Motor neuron (in vitro differentiated cells): ENCODE results near the gene PAOX. TPM values are rescaled to one million over a fixed set of nuclear protein-coding genes. Genes with fewer than 3 reads are reported as not detected.
A peak's percentile ranks its signal among the peaks of the same experiment; 100 is the strongest.

Experiments used
- ATAC-seq, 8 experiments: fragments of 200-7000 bp; cut with Tn5 transposase; replicated peaks in 6 of 8; 2 replicates each; pipeline ENCODE4 v1.8.0; 2021; ENCODE audit warnings: mild to moderate bottlenecking in 8 of 8, moderate library complexity in 8 of 8
- H3K27ac ChIP-seq, 2 donors: fragments of 250-450 bp; sonication (Bioruptor Pico); 2 replicates each; pipeline ENCODE4 v1.9.0; 2021; ENCODE audit warnings: antibody characterized with exemption in 2 of 2, mild to moderate bottlenecking in 2 of 2, moderate library complexity in 1 of 2
- H3K4me1 ChIP-seq, 2 donors: fragments of 250-450 bp; sonication (Bioruptor Pico); replicated peaks in 1 of 2; 2 replicates each; pipeline ENCODE4 v1.6.1; 2021; ENCODE audit warnings: antibody characterized with exemption in 2 of 2, mild to moderate bottlenecking in 2 of 2, moderate library complexity in 1 of 2
- H3K4me3 ChIP-seq, 5 donors: fragments of 250-450 bp; sonication (Bioruptor Pico); 2 replicates each; pipeline ENCODE4 v1.9.0; 2021; ENCODE audit warnings: antibody characterized with exemption in 5 of 5, mild to moderate bottlenecking in 5 of 5, moderate library complexity in 4 of 5
- WGBS, 10 experiments: fragments of 450-650 bp; shearing (Covaris generic); methylation state at CpG; one replicate each; pipeline ENCODE4 v1.0.0; 2022; 5-methylcytosine and 5-hydroxymethylcytosine counted together
- in situ Hi-C, 9 experiments: fragments of 400-800 bp; cut with MboI; loops; one replicate each; pipeline ENCODE4 v1.15.0; 2021; ENCODE audit warnings: low sequenced_read_pairs in 9 of 9, low pct_unique_long_range_greater_than_20kb in 2 of 9; ENCODE audit not compliant: unreplicated experiment in 9 of 9
- total RNA-seq, 8 experiments: library from RNA; unstranded; fragments of 300-600 nt; gene quantifications; 2 replicates each; pipeline versions ENCODE4 v1.2.3 to v1.2.4, GENCODE V29; 2022

The PAOX gene
- total RNA-seq, 8 experiments from 2014 or later, result 1.1 to 5.1 (median 2.2) TPM

- in situ Hi-C loops, result no loop called here
- WGBS, 10 experiments, result 17 to 100% (median 100%) methylated on average over 1 to 7 of the region's 16 CpGs; no CpG with 5 or more reads in 3 of the 10 experiments
- Histone ChIP-seq H3K27ac (no peak overlapping the region), H3K4me3 (no peak overlapping the region), H3K4me1 (peaks cover 0 to 5% of the 10 kb centered on the region in 2 donors)
- no peak for ATAC-seq
Measured at GRCh38 chr10:133353202-133353959, 25.7 kb upstream of the PAOX start.

GRCh38 chr10:133353988-133354605 lies 25.0 kb upstream of the PAOX start:
- no peak overlapping the region for H3K27ac ChIP-seq
- peaks cover 0 to 5% of the 10 kb centered on the region in 2 donors for H3K4me1 ChIP-seq
- no peak overlapping the region for H3K4me3 ChIP-seq
- in situ Hi-C loops, result no loop called here
- ATAC-seq, result no peak
- 67 to 95% (median 85%) methylated on average over 3 to 9 of the region's 16 CpGs; no CpG with 5 or more reads in 5 of the 10 experiments for WGBS, 10 experiments

DNA sequence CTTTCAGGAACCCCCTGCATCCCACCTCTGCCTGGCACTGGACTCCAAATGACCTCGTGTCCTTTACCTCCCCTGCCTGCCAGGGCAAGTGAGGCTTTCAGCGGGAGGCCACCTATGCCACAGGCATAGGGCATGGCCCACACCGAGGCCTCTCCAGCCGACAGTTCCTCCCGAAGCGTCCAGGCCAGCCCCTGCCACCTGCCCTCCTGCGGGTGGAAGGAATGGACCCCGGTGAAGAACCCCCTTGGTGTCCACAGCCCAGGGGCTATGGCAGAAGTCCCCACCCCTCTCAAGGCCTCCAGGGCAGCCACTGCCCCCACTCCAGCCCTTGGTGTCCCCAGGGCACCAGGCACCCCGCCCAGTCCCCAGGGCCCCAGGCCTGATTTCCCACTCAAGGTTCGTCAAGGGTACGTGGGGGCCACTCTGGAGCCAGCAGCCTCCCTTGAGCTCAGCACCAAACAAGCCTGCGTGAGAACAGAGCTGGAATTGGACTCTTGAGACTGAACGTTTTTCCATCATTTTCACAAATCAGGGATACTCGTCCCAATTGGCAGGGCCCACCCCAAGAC lies 24.3 kb upstream of the PAOX start:
- Histone ChIP-seq H3K4me1 (peaks cover 0 to 5% of the 10 kb centered on the region in 2 donors), H3K4me3 (no peak overlapping the region), H3K27ac (no peak overlapping the region)
- in situ Hi-C loops, result no loop called here
- 92 to 100% methylated on average over 1 to 2 of the region's 14 CpGs; no CpG with 5 or more reads in 8 of the 10 experiments for WGBS, 10 experiments
- ATAC-seq, result no peak

- in situ Hi-C loops, result no loop called here
- 56 to 87% methylated on average over 2 to 3 of the region's 6 CpGs; no CpG with 5 or more reads in 8 of the 10 experiments for WGBS, 10 experiments
- H3K27ac ChIP-seq, result no peak overlapping the region
- ATAC-seq, result no peak
- H3K4me3 ChIP-seq, result no peak overlapping the region
- peaks cover 0 to 5% of the 10 kb centered on the region in 2 donors for H3K4me1 ChIP-seq
Measured at GRCh38 chr10:133355266-133355665, 23.8 kb upstream of the PAOX start.

DNA sequence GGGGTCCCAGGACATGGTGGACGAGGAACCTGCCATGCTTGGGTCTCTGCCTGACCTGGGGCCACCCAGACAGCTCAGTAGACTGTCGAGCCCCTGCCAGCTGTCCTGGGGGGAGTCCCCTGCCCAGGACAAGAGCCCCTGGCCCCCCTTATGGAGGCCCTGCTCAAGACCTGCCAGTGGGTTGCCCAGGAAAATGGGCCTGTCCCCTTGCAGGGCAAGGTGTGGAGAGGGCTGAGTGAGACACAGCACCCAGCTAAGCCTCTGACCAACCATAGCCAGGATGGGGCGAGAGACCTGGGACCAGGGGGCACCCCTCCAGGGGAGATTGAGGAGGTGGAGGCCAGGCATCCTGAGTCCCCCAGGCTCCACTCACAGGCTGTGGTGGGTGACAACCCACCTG lies 23.1 kb upstream of the PAOX start:
- no peak overlapping the region for H3K27ac ChIP-seq
- peaks cover 0 to 5% of the 10 kb centered on the region in 2 donors for H3K4me1 ChIP-seq
- H3K4me3 ChIP-seq, result no peak overlapping the region
- in situ Hi-C loops, result no loop called here
- no peak for ATAC-seq
- no CpG with 5 or more reads among the region's 3 CpGs for WGBS, 10 experiments

DNA sequence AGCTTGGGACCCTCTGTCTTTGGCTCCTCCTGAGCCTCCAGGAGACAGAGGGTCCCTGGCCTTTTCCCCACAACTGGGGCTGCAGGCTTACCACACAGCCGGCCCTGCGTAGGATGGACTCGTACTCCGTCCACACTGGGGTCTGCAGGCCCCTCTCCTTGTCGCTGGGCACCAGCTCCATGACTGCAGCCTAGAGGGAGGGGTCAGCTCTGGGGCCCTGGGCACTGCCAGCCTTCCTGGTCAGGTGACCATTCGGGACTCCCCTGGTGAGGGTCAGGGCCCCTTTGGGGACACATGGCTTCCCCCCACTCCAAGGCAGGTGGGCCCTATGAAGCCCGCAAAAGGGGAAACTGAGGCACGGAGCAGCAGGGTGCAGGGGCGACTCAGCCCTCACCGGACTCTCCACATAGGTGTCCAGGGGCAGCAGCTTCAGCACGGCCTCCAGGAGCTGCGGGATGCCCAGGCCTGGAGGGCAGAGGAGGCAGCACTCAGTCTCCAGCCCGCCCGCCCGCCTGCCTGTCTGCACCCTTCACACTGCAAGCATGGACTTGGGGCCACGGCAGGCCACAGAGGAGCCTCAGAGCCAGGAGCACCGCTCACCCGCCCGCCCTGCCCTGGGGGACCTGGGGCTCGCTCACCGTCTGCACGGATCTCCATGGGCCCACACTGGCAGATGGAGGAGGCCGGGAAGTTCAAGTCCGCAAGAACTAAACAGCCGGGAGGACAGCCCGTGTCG lies 22.3 kb upstream of the PAOX start:
- H3K27ac ChIP-seq, result no peak overlapping the region
- WGBS, 10 experiments, result 19 to 35% methylated on average over 2 to 3 of the region's 27 CpGs; no CpG with 5 or more reads in 8 of the 10 experiments
- peaks cover 0 to 5% of the 10 kb centered on the region in 2 donors for H3K4me1 ChIP-seq
- ATAC-seq, result peak in 7 of 8 experiments; percentile 2 to 35 (median 12)
- peak overlapping the region; percentile 47 to 86 (median 57) for H3K4me3 ChIP-seq
- in situ Hi-C loops, result no loop called here

DNA sequence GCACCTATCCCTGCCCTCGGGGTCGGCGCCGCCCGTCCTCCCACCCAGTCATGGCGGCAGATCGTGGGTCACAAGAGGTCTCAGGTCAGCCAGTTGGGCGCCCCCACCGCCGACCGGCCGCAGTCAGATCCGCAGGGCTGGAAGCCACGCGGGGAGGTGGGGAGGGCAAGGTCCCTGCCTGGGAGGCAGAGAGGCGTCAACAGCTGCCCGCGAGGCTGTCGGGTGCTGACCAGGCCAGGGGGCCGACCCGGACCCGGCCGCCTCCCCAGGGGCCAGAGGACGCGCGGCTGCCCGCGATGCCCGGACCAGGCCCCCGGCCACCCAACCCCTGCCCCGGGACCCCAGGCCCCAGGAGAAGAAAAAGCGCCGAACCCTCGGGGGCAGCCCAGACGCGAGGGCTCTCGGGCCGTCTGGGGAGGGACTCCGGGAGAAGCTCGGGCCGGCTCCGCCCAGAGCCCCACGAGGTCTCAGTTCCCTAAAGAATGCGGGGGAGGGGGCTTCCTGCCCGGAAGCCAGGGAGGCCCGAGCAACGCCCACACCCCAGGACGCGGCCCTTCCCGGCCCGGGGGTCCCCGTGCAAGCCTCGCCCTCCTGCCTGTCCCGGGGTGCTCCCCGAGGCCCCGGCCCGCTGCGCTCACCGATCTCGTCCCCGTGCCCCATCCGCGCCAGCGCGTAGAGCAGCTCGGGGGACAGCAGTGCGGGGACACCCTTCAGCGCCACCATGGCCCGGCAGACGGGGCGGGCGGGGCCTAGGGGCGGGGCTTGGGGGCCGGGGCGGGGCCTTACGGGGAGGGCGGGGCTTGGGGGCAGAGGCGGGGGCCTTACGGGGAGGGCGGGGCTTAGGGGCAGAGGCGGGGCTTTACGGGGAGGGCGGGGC lies 21.5 kb upstream of the PAOX start, which contains the start of gene FUOM:
Gene FUOM, minus strand, starts transcription at position 735 of the 877 bp plus-strand sequence. Its CDS starts 12 bp downstream, at position 723.
- 0% methylated on average over 5 of the region's 83 CpGs; no CpG with 5 or more reads in 9 of the 10 experiments for WGBS, 10 experiments
- in situ Hi-C loops, result no loop called here
- Histone ChIP-seq H3K27ac (peak within 1 kb of the TSS in 1 of 2 donors; percentile 78), H3K4me1 (peaks cover 0 to 5% of the 10 kb centered on the region in 2 donors), H3K4me3 (peak within 1 kb of the TSS; percentile 47 to 86 (median 57))
- peak; percentile 64 to 88 (median 84) for ATAC-seq

DNA sequence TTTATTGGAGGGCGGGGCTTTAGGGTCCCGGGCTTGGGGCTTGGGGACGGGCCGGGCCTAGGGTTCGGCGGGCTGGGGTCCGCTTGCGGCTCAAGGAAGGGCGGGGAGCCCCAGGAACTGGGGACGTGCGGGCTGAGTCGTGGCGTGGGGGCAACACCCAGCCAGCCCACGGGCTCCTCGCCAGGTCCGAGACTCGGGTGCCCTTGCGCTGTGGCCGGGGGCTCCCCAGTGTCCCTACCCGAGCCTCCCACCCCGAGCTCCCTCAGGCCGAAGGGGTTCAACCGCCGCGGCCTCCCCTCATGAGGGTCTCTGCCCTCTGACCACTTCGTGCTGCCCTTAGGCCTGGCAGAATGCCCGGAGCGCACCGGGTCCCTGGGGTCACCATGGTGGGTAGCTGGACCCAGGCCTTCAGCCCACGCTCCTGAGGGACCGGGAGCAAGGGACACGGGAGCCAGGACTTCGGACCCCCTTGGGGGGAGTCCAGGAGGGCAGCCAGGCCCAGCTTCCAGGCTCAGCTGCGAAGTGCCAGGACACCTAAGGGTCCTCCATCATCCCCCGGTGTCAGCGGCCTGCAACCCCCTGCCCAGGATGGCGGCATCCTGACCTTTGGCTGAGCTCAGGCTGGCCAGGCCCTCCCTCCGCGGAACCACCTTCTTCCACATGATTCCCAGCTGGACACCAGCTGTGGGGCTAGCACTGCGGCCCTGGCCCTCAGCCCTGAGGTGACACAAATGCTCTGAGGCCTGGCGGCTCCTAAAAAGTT lies 20.7 kb upstream of the PAOX start:
- peak overlapping the region in 3 of 5 donors; percentile 57 to 86 (median 65) for H3K4me3 ChIP-seq
- WGBS, 10 experiments, result 30 to 90% (median 55%) methylated on average over 2 to 8 of the region's 41 CpGs; no CpG with 5 or more reads in 6 of the 10 experiments
- peak in 4 of 8 experiments; percentile 5 to 42 (median 16) for ATAC-seq

DNA sequence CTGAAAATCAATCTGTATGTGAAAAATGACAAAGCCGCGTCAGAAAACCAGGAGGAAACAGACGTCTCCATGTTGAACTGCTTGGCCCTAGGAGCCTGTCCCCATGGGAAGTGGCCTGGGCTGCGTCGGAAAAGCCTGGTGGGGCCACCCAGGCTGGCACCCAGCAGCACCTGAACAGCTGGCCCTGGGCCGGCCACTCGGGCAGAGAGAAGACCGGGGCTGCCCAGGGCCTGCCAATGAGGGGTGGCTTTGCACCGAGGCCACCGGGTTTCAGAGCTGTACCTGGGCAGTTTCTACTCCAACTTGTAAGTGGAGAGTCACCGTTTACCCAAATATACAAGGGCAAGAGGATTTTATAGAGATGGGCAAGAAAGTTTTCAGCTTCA lies 20.1 kb upstream of the PAOX start:
- peaks cover 0 to 5% of the 10 kb centered on the region in 2 donors for H3K4me1 ChIP-seq
- in situ Hi-C loops, result no loop called here
- H3K4me3 ChIP-seq, result no peak overlapping the region
- 12 to 100% (median 92%) methylated on average over 2 to 4 of the region's 11 CpGs; no CpG with 5 or more reads in 4 of the 10 experiments for WGBS, 10 experiments
- no peak overlapping the region for H3K27ac ChIP-seq
- no peak for ATAC-seq

More for the DNA sequence above, 20.7 kb upstream of the PAOX start:
- Histone ChIP-seq H3K4me1 (peaks cover 0 to 5% of the 10 kb centered on the region in 2 donors), H3K27ac (no peak overlapping the region)
- in situ Hi-C loops, result no loop called here

DNA sequence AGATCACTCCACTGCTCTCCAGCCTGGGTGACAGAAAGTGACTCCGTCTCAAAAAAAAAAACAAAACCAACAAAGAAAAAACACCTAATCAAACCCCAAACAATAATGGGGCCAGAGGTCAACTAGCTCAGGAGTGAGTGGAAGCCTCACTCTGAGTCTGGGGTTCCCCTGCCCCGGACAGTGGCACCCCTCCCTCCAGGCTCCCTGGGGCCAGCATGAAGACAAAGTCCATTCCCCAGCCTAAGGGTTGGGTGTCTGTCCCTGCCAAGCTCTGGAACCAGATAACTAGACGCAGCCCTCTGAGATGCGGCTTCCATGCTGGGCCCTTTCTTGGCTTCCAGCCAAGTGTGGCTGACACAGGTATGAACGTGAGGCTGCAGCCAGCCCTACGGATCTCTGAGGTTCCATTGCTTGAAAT lies 19.5 kb upstream of the PAOX start:
- in situ Hi-C loops, result no loop called here
- Histone ChIP-seq H3K27ac (no peak overlapping the region), H3K4me1 (peaks cover 0 to 5% of the 10 kb centered on the region in 2 donors), H3K4me3 (no peak overlapping the region)
- WGBS, 10 experiments, result 30 to 61% (median 45%) methylated on average over 1 to 4 of the region's 6 CpGs; no CpG with 5 or more reads in 4 of the 10 experiments
- ATAC-seq, result no peak

- Histone ChIP-seq H3K27ac (no peak overlapping the region), H3K4me1 (peaks cover 0 to 5% of the 10 kb centered on the region in 2 donors), H3K4me3 (no peak overlapping the region)
- in situ Hi-C loops, result no loop called here
- ATAC-seq, result no peak
- WGBS, 10 experiments, result 47 to 90% (median 75%) methylated on average over 1 to 16 of the region's 17 CpGs; no CpG with 5 or more reads in 2 of the 10 experiments
Measured at GRCh38 chr10:133359972-133360610, 19.0 kb upstream of the PAOX start.
